ENCODE measurements around the gene PCLO.

GRCh38 chr7:83085299-83085698, 77.4 kb downstream of the PCLO start:
- TF ChIP-seq CTCF (conservative IDR thresholded peaks at IDR 0.05 in 1 of 2, IDR thresholded peaks at IDR 0.05 in 1 of 2; ENCODE audit: extremely low read depth in 1 of 2, insufficient read depth in 1 of 2, low read depth in 1 of 2, low read length in 2 of 2) = no peak
- no peak for TF ChIP-seq EZH2 (IDR thresholded peaks at IDR 0.05; ENCODE audit: borderline replicate concordance, low read length)

All from mammary epithelial cell (primary cell).